Stimulated activated CD4-positive, alpha-beta T cell treated with anti-CD3 and anti-CD28 coated beads, Interleukin-4, amount 100 ng/mL, for 4 hours (primary cell): ENCODE data around the gene DRICH1.
"Not testable (repeated sequence)": the region's sequence is repeated elsewhere in the genome, so short reads cannot be mapped to it uniquely, and the experiment has no call there.

ENCODE experiments used
- DNase-seq, 2 experiments: peaks; one replicate each; pipeline ENCODE4 v3.0.0-alpha.2; 2020

DRICH1 gene

DNA sequence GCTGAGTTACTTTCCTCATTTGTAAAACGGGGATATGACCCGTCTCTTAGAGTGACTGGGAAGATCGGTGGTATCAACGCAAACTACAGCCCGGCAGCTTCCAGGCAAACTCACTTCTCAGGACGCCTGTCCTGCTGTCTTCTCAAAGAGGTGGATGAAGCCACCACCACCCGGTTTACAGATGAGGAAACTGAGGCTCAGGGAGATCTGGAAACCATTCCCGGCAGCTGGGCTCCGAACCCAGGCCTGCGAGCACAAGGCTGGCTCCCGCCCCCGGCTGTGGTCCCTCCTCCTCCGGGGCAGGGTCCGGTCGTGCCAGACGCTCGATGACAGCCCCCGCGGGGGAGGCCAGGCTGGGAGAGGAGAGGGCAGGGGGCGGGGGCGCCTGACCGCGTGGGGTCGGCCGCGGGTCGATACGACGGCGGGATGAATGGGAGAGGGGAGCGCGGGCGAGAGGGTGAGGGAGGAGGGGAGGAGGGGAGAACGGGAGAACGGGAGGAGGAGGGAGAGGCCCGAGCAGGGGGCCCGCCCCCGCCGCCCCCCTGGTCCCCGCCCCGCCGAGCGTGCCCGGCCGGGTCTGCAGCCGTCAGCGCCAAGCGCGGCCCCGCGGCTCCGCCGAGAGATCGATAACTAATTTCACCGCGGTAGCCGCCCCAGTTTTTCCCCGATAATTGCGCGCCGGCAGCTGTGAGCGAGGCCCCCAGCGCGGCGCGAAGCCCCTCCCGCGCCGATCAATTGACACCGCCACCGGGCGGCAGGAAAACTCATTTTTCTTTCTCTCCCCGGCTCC lies 66.0 kb downstream of the DRICH1 start:
- peak in 1 of 2 experiments; percentile 3 for DNase-seq

DNA sequence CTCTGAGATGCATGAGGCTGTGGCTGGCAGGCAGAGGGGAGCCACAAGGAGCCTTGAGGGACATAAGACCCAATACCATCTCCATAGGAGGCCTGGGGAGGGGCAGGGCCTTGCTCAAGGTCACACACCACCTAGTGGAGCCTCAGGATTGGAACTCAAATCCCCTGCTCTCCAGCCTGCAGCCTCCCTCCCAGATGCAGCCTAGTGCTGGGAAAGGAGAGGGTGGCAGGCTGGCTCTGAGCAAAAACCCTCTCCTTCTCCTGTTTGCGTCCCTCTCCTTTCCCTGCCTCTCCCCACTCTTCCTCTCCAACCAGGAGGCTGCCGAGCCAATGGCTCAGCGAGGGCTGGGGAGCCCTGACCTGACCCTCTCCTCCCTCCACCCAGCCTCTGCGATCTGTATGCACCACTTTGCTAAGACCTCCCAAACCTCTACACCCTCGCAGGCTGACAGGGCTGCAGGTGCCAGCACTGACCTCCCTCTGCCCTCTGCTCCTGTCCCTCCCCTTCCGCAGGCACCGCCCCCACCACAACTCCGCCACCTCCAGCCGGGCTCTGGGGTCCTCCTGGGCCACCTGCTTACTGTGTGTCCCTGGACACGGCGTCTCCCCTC lies 66.7 kb downstream of the DRICH1 start:
- DNase-seq, result no peak

DNA sequence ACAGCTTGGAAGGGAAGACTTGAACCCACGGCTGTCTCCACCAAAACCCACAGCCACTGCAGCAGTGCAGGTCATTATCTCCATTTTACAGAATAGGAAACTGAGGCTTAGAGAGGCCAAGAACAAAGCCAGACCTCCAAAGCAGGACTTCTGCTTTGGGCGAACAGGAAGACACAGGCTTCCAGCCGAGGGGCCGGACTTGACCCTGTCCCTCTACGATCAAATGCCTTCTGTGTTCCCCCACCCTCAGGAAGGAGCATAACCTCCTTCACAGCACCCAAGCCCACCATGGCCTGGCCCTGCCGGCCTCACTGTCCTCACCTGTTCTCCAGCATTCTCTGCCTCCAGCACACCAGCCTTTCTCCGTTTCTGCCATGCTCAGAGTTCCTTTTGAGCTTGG lies 67.8 kb downstream of the DRICH1 start:
- no peak for DNase-seq

DNA sequence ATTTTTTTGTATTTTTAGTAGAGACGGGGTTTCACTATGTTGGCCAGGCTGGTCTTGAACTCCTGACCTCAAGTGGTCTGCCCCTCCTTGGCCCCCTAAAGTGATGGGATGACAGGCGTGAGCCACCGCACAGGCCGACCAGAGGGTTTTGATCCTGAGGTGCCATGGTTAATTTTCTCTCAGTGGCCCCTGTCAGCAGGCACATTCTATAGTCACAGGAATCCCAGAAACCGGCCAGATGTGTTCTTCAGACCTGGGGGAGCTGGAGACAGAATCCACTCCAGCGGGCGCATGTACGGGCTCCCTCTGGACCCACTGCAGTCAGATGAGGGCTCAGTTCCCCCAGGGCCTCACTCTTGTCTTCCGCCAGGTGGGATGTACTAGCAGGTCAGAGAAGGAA lies 69.0 kb downstream of the DRICH1 start:
- no peak for DNase-seq

DNA sequence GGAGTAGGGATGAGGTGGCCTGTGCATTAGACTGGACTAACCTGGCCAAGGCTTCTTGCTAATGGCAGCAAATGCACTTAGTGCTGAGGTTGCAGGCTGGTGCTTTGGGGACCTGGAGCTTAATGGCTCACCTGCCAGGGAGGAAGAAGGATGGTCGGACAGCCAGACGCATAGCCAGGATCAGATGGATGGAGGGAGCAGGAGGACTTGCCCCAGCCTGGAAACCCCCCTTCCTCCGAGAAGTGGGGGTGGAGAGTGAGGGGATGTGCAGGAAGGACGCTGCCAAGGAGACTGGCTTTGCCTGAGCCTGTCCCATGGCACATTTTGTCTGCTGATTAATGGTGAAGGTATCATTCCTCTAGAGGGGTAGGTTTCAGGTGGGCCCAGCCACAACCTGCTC lies 69.9 kb downstream of the DRICH1 start:
- no peak for DNase-seq

GRCh38 chr22:23561025-23561510 lies 71.1 kb downstream of the DRICH1 start:
- DNase-seq, result not testable (repeated sequence)

GRCh38 chr22:23560215-23560614 lies 71.9 kb downstream of the DRICH1 start:
- not testable (repeated sequence) for DNase-seq
